ENCODE data around the gene TMEM178A.

TMEM178A gene

DNA sequence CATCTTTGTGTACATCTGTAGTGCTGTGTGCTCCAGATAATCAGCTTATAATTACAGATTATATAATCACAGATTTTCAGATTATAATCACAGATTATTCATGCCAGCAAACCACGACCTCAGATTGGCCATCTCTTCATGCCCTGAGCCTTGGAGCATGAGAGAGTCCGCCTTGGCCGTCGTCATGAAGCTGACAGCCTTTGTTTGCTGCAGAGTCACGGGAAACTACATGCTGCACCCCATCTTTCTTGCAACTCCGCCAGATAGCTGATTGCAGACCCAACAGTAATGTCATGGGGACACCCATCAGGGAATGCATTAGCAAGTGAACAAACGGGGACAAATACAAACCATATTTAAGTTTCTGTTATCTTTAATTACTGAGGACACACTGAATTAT, 7.3 kb downstream of the TMEM178A start:
- no peak for DNase-seq (ENCODE audit: low read depth, low spot score)
- Histone ChIP-seq H3K4me1 (ENCODE audit: control insufficient read depth, insufficient read depth, low read length) (no peaks in the 10 kb centered on the region; the same call in 1 of the 2 replicates), H3K4me3 (ENCODE audit: low read length) (no peak overlapping the region), H3K36me3 (ENCODE audit: control insufficient read depth, insufficient read depth, low read length) (no peaks in the 10 kb centered on the region), H3K27me3 (ENCODE audit: control insufficient read depth, insufficient read depth, low read length) (no peaks in the 10 kb centered on the region), H3K27ac (ENCODE audit: low read length) (no peak overlapping the region), H3K9me3 (ENCODE audit: control insufficient read depth, insufficient read depth, low read length) (no peaks in the 10 kb centered on the region)
- WGBS (ENCODE audit: insufficient coverage, insufficient read length): no CpG with 5 or more reads among the region's 7 CpGs

DNA sequence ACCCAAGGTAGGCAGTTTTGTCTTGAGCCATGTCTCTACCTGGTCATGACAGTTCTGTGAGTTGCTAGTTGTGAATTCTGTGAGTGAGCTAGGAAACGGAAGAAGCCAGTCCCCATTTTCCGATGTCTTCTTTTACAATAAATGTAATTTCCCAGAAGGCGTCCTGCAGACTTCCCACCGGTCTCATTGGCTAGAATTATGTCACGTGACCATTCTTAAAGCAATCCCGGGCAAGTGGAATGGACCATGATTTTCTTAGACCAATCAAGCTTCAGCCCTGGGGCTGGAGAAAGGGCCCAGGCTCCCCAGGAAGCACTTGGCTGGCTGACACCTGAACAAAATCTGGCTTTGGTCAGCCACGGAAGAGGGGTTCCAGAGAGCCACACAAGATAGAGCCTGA, 10.6 kb downstream of the TMEM178A start:
- Histone ChIP-seq H3K9me3 (ENCODE audit: control insufficient read depth, insufficient read depth, low read length) (no peaks in the 10 kb centered on the region), H3K36me3 (ENCODE audit: control insufficient read depth, insufficient read depth, low read length) (no peaks in the 10 kb centered on the region), H3K4me3 (ENCODE audit: low read length) (no peak overlapping the region), H3K27me3 (ENCODE audit: control insufficient read depth, insufficient read depth, low read length) (no peaks in the 10 kb centered on the region), H3K27ac (ENCODE audit: low read length) (no peak overlapping the region), H3K4me1 (ENCODE audit: control insufficient read depth, insufficient read depth, low read length) (no peaks in the 10 kb centered on the region; the same call in 1 of the 2 replicates)
- WGBS (ENCODE audit: insufficient coverage, insufficient read length): no CpG with 5 or more reads among the region's 7 CpGs
- DNase-seq (ENCODE audit: low read depth, low spot score): no peak

DNA sequence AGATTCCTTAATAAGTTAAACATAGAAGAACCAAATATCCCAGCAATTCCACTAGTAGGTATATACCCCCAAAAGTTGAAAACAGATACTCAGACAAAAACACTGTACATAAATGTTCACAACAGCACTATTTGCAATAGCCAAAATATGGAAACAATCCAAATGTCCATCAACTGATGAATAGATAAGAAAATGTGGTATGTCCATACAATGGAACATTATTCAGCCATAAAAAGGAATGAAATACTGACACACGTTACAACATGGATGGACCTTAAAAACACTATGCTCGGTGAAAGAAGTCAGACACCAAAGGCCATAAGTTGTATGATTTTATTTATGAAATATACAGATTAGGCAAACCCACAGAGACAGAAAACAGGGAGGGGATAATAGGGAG, 12.5 kb downstream of the TMEM178A start:
- H3K4me3 ChIP-seq (ENCODE audit: low read length): no peak overlapping the region
- no peak for DNase-seq (ENCODE audit: low read depth, low spot score)
- no CpG with 5 or more reads among the region's 2 CpGs for WGBS (ENCODE audit: insufficient coverage, insufficient read length)
- H3K4me1 ChIP-seq (ENCODE audit: control insufficient read depth, insufficient read depth, low read length): no peaks in the 10 kb centered on the region
- H3K27me3 ChIP-seq (ENCODE audit: control insufficient read depth, insufficient read depth, low read length): no peaks in the 10 kb centered on the region
- no peak overlapping the region for H3K27ac ChIP-seq (ENCODE audit: low read length)
- H3K9me3 ChIP-seq (ENCODE audit: control insufficient read depth, insufficient read depth, low read length): no peaks in the 10 kb centered on the region
- no peaks in the 10 kb centered on the region for H3K36me3 ChIP-seq (ENCODE audit: control insufficient read depth, insufficient read depth, low read length)

DNA sequence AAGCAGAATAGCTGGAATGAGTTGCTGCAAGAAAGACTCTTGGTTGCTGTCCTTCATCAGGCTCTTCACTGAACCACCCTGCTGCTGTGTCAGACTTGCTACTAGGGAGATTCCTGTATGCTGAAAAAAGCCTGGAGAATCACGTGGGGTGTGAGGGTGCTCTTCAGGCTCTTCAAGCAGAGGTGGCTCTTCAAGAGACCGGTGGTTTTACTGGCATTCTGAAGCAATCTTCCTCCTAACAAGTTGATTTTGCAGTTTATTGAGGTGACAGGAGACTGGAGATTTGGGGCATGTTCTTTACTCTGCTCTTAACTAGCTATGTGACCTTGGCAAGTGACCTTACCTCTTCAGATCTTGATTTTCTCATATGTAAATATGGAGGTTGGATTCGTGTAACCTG, 14.1 kb downstream of the TMEM178A start:
- DNase-seq (ENCODE audit: low read depth, low spot score): no peak
- H3K27me3 ChIP-seq (ENCODE audit: control insufficient read depth, insufficient read depth, low read length): no peaks in the 10 kb centered on the region
- H3K9me3 ChIP-seq (ENCODE audit: control insufficient read depth, insufficient read depth, low read length): no peaks in the 10 kb centered on the region
- H3K4me3 ChIP-seq (ENCODE audit: low read length): no peak overlapping the region
- H3K27ac ChIP-seq (ENCODE audit: low read length): no peak overlapping the region
- WGBS (ENCODE audit: insufficient coverage, insufficient read length): no CpG with 5 or more reads among the region's 3 CpGs
- H3K36me3 ChIP-seq (ENCODE audit: control insufficient read depth, insufficient read depth, low read length): no peaks in the 10 kb centered on the region
- no peaks in the 10 kb centered on the region for H3K4me1 ChIP-seq (ENCODE audit: control insufficient read depth, insufficient read depth, low read length)

DNA sequence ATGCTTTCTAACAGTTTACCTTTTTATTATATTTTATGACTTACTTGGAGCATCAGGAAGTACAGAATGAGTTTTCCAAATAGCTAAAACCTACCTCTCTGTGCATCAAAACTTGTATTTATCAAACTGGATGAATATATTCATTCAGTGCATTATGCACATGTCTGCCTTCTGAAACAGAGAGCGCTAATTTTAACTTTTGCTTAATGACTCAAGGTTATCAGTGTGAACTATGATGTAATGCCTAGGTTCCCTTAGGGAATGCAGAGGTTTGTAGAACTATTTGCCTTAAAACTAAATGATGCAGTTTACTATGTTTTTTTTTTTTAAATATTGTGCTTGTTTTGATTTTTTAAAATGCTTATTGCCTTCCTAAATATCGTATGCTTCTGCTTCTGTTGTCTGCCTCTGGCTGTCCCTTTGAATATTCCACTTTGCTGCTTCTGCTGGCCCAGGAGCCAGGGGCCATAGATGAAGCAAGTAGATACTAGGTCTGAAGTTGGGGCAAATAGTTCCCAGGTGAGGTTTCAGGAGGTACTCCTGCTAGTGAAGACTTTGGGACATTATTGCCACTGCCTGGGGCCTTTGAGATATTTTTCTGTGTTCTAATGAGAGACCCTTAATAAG, 16.5 kb downstream of the TMEM178A start:
- H3K36me3 ChIP-seq (ENCODE audit: control insufficient read depth, insufficient read depth, low read length): no peaks in the 10 kb centered on the region
- no peaks in the 10 kb centered on the region for H3K9me3 ChIP-seq (ENCODE audit: control insufficient read depth, insufficient read depth, low read length)
- H3K4me1 ChIP-seq (ENCODE audit: control insufficient read depth, insufficient read depth, low read length): 0 out of 2 replicates have a peak, but pooled peaks cover 3% of the 10 kb centered on the region
- DNase-seq (ENCODE audit: low read depth, low spot score): no peak
- H3K27me3 ChIP-seq (ENCODE audit: control insufficient read depth, insufficient read depth, low read length): no peaks in the 10 kb centered on the region
- WGBS (ENCODE audit: insufficient coverage, insufficient read length): no CpG with 5 or more reads among the region's 2 CpGs
- no peak overlapping the region for H3K27ac ChIP-seq (ENCODE audit: low read length)
- no peak overlapping the region for H3K4me3 ChIP-seq (ENCODE audit: low read length)

DNA sequence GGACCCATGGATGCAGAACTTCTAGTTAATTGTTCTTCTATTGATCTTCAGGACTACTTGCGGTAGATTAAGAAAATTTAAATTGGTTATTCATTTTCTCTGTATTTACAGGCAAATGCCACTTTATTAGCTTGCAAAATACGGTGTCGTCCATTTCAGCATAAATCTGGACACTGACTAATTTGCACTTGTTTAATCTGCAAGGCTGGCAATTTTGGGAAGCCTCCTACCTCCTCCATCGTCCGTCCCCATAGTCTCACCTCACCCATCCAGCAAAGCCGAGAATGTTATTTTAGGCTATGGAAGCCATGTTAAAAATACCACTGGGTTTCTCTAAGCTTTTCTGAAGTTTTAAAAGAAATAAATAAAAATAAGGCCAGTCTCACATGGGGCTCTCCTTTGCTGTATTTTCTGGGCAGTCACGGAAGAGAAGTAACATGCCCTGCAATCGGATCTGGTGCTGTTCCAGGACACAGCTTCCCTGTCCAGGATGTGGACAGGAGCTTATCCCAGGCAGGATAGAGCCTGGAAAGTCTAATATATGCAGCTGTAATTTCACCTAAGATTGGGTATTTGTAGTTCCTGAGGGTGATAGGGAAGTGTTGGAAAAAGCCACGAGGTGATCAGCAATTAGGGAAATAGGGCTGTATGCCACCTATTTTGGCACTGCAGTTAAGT, 17.4 kb downstream of the TMEM178A start:
- no CpG with 5 or more reads among the region's 9 CpGs for WGBS (ENCODE audit: insufficient coverage, insufficient read length)
- no peak overlapping the region for H3K27ac ChIP-seq (ENCODE audit: low read length)
- no peaks in the 10 kb centered on the region for H3K27me3 ChIP-seq (ENCODE audit: control insufficient read depth, insufficient read depth, low read length)
- 0 out of 2 replicates have a peak, but pooled peaks cover 3% of the 10 kb centered on the region for H3K4me1 ChIP-seq (ENCODE audit: control insufficient read depth, insufficient read depth, low read length)
- H3K4me3 ChIP-seq (ENCODE audit: low read length): no peak overlapping the region
- no peaks in the 10 kb centered on the region for H3K36me3 ChIP-seq (ENCODE audit: control insufficient read depth, insufficient read depth, low read length)
- no peak for DNase-seq (ENCODE audit: low read depth, low spot score)
- no peaks in the 10 kb centered on the region for H3K9me3 ChIP-seq (ENCODE audit: control insufficient read depth, insufficient read depth, low read length)

DNA sequence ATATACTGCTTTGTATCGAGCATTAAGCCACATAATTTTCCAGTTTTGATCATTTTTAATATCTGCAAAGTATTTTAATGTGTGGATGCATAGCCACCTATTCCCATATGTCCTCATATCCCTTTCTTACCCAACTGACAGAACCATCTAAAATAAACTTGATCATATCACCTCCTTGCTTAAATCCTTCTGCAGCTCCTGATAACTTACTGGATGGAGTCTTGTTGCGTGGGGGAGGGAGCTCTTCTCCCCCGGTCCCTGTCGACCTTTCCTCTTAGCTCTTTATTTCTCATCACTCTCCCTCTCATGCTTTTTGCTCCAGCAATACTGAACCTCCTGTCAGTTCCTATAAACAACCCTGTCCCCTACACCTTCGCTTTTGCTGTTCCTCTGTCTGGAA, 18.7 kb downstream of the TMEM178A start:
- no peak overlapping the region for H3K27ac ChIP-seq (ENCODE audit: low read length)
- no peak for DNase-seq (ENCODE audit: low read depth, low spot score)
- H3K36me3 ChIP-seq (ENCODE audit: control insufficient read depth, insufficient read depth, low read length): no peaks in the 10 kb centered on the region
- no peak overlapping the region for H3K4me3 ChIP-seq (ENCODE audit: low read length)
- no peaks in the 10 kb centered on the region for H3K9me3 ChIP-seq (ENCODE audit: control insufficient read depth, insufficient read depth, low read length)
- no CpG with 5 or more reads among the region's 5 CpGs for WGBS (ENCODE audit: insufficient coverage, insufficient read length)
- no peaks in the 10 kb centered on the region for H3K27me3 ChIP-seq (ENCODE audit: control insufficient read depth, insufficient read depth, low read length)
- 0 out of 2 replicates have a peak, but pooled peaks cover 3% of the 10 kb centered on the region for H3K4me1 ChIP-seq (ENCODE audit: control insufficient read depth, insufficient read depth, low read length)

DNA sequence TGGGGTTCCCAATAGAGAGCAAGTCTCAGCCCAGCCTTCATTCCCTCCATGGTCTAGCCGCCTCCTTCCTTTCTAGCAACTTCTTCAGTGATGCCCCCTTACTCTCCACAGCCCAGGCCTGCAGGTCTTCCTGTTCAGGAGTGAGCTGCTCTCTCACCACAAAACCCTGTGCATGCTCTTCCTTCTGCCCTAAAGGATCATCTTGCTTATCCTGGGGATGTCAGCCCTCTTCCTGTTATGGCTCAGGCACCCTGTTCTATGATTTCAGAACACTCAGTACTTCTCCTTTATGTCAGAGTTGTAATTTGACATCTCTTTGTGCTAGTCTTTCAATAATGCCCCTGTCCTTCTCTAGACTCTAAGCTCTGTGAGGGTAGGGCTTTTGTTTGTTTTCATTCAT, 19.4 kb downstream of the TMEM178A start:
- no CpG with 5 or more reads among the region's 1 CpG for WGBS (ENCODE audit: insufficient coverage, insufficient read length)
- 0 out of 2 replicates have a peak, but pooled peaks cover 3% of the 10 kb centered on the region for H3K4me1 ChIP-seq (ENCODE audit: control insufficient read depth, insufficient read depth, low read length)
- no peaks in the 10 kb centered on the region for H3K27me3 ChIP-seq (ENCODE audit: control insufficient read depth, insufficient read depth, low read length)
- no peak overlapping the region for H3K27ac ChIP-seq (ENCODE audit: low read length)
- H3K36me3 ChIP-seq (ENCODE audit: control insufficient read depth, insufficient read depth, low read length): no peaks in the 10 kb centered on the region
- DNase-seq (ENCODE audit: low read depth, low spot score): no peak
- no peak overlapping the region for H3K4me3 ChIP-seq (ENCODE audit: low read length)
- no peaks in the 10 kb centered on the region for H3K9me3 ChIP-seq (ENCODE audit: control insufficient read depth, insufficient read depth, low read length)

DNA sequence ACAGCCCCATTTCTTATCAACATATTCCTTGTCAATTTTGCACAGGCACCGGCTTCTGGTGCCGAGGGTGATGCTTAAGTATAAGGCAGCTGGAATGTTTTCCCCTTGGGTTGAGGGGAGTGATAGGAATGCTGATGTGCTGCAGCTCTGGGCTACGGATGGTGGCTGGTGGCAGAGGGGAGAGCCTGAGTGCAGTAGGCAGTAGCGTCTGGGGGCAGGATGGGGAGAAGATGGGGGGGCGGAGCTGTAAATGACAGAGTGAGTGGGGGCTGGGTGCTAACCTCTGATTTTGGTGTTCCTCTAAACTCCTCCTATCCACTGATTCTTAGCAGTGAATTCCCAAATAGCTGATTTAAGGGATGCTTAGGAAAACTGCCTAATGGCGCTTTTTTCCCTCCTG, 20.7 kb downstream of the TMEM178A start:
- WGBS (ENCODE audit: insufficient coverage, insufficient read length): no CpG with 5 or more reads among the region's 6 CpGs
- H3K4me3 ChIP-seq (ENCODE audit: low read length): no peak overlapping the region
- DNase-seq (ENCODE audit: low read depth, low spot score): no peak

DNA sequence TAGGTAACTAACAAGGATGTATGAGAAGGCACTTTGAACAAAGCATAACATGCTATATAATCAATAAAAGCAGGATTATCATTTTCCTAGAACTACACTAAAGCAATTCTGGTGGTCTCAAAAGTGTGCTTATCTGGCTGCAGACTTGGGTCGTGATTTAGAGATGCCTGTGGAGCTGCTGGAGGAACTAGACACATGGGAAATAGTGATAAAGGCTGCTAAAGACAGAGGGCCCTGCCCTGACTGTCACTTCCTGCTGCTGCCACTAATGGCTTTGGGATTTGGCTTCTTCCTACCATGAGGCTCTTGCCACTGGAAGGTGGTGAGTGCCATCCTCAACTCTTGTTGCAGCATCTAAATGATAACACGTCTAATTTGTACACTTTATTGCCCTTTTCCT, 22.5 kb downstream of the TMEM178A start:
- no CpG with 5 or more reads among the region's 2 CpGs for WGBS (ENCODE audit: insufficient coverage, insufficient read length)
- H3K27ac ChIP-seq (ENCODE audit: low read length): no peak overlapping the region
- DNase-seq (ENCODE audit: low read depth, low spot score): no peak

More for the DNA sequence above, 20.7 kb downstream of the TMEM178A start:
- Histone ChIP-seq H3K27me3 (ENCODE audit: control insufficient read depth, insufficient read depth, low read length) (no peaks in the 10 kb centered on the region), H3K4me1 (ENCODE audit: control insufficient read depth, insufficient read depth, low read length) (0 out of 2 replicates have a peak, but pooled peaks cover 3% of the 10 kb centered on the region), H3K36me3 (ENCODE audit: control insufficient read depth, insufficient read depth, low read length) (no peaks in the 10 kb centered on the region), H3K27ac (ENCODE audit: low read length) (no peak overlapping the region), H3K9me3 (ENCODE audit: control insufficient read depth, insufficient read depth, low read length) (no peaks in the 10 kb centered on the region)

More for the DNA sequence above, 22.5 kb downstream of the TMEM178A start:
- H3K27me3 ChIP-seq (ENCODE audit: control insufficient read depth, insufficient read depth, low read length): no peaks in the 10 kb centered on the region
- H3K9me3 ChIP-seq (ENCODE audit: control insufficient read depth, insufficient read depth, low read length): no peaks in the 10 kb centered on the region
- no peaks in the 10 kb centered on the region for H3K36me3 ChIP-seq (ENCODE audit: control insufficient read depth, insufficient read depth, low read length)
- H3K4me1 ChIP-seq (ENCODE audit: control insufficient read depth, insufficient read depth, low read length): 0 out of 2 replicates have a peak, but pooled peaks cover 3% of the 10 kb centered on the region
- H3K4me3 ChIP-seq (ENCODE audit: low read length): no peak overlapping the region
